GM18526 (cell line): ENCODE results near the gene HPS4.

Experiments used
- POLR2A ChIP-seq: IDR thresholded peaks from 3 replicates; pipeline ENCODE4 v1.6.1; 2011; ENCODE audit not compliant: insufficient read length; ENCODE audit errors: extremely low read depth

Gene HPS4

GRCh38 chr22:26460202-26460601 is 23.4 kb downstream of the HPS4 start:
- TF ChIP-seq POLR2A: no peak

GRCh38 chr22:26457661-26458272 is 25.8 kb downstream of the HPS4 start:
- no peak for TF ChIP-seq POLR2A

- TF ChIP-seq POLR2A: no peak
These were observed 29.6 kb downstream of the HPS4 start for GRCh38 chr22:26453812-26454500.

- no peak for TF ChIP-seq POLR2A
These were observed 30.4 kb downstream of the HPS4 start for GRCh38 chr22:26453216-26453615.

- TF ChIP-seq POLR2A: no peak
These were observed 31.2 kb downstream of the HPS4 start for GRCh38 chr22:26452236-26453016.

- no peak for TF ChIP-seq POLR2A
These were observed 33.0 kb downstream of the HPS4 start for GRCh38 chr22:26450453-26451185.

- TF ChIP-seq POLR2A: no peak
These were observed 34.6 kb downstream of the HPS4 start for GRCh38 chr22:26448941-26449340.

- no peak for TF ChIP-seq POLR2A
These were observed 35.2 kb downstream of the HPS4 start for GRCh38 chr22:26448334-26448733.

- no peak for TF ChIP-seq POLR2A
These were observed 35.8 kb downstream of the HPS4 start for GRCh38 chr22:26447584-26448329.

- no peak for TF ChIP-seq POLR2A
These were observed 36.6 kb downstream of the HPS4 start for GRCh38 chr22:26446808-26447515.

- no peak for TF ChIP-seq POLR2A
These were observed 37.9 kb downstream of the HPS4 start for GRCh38 chr22:26445577-26446275.

GRCh38 chr22:26444777-26445176 is 38.8 kb downstream of the HPS4 start:
- TF ChIP-seq POLR2A: no peak

- TF ChIP-seq POLR2A: no peak
These were observed 39.5 kb downstream of the HPS4 start for GRCh38 chr22:26443901-26444690.
